Smooth muscle cell (in vitro differentiated cells): ENCODE data around the gene EPHB2. TPM values are rescaled to one million over a fixed set of nuclear protein-coding genes. Genes with fewer than 3 reads are reported as not detected.
A peak's percentile ranks its signal among the peaks of the same experiment; 100 is the strongest.
"Not testable (repeated sequence)": the region's sequence is repeated elsewhere in the genome, so short reads cannot be mapped to it uniquely, and the experiment has no call there.

Experiments
- DNase-seq: peaks from one replicate; lab custom pipeline; 2025; ENCODE audit not compliant: unreplicated experiment; lab: John Stamatoyannopoulos, UW
- H2AFZ ChIP-seq: fragments of 200-600 bp; sonication (generic); 2 replicates; pipeline ENCODE4 v1.6.0; 2016; ENCODE audit warnings: antibody characterized with exemption, low read depth, mild to moderate bottlenecking
- H3F3A ChIP-seq: fragments of 200-600 bp; sonication (generic); 2 replicates; pipeline ENCODE4 v1.6.0; 2017; ENCODE audit warnings: antibody characterized with exemption, low read depth
- H3K27ac ChIP-seq: fragments of 200-600 bp; sonication (generic); 2 replicates; pipeline ENCODE4 v1.5.1; 2016; ENCODE audit warnings: low read depth, mild to moderate bottlenecking
- H3K27me3 ChIP-seq: fragments of 200-600 bp; sonication (generic); 2 replicates; pipeline ENCODE4 v1.6.1; 2016; ENCODE audit warnings: low read depth, mild to moderate bottlenecking
- H3K36me3 ChIP-seq: fragments of 200-600 bp; sonication (generic); 2 replicates; pipeline ENCODE4 v1.5.1; 2016; ENCODE audit warnings: low read depth
- H3K4me1 ChIP-seq: fragments of 200-600 bp; sonication (generic); 2 replicates; pipeline ENCODE4 v1.5.1; 2016; ENCODE audit warnings: low read depth
- H3K4me2 ChIP-seq: fragments of 200-600 bp; sonication (generic); 2 replicates; pipeline ENCODE4 v1.6.0; 2016; ENCODE audit warnings: mild to moderate bottlenecking
- H3K4me3 ChIP-seq: fragments of 200-600 bp; sonication (generic); 2 replicates; pipeline ENCODE4 v1.5.1; 2016; ENCODE audit warnings: mild to moderate bottlenecking
- H3K79me2 ChIP-seq: fragments of 200-600 bp; sonication (generic); 2 replicates; pipeline ENCODE4 v1.6.0; 2016; ENCODE audit warnings: low read depth, mild to moderate bottlenecking
- H3K9ac ChIP-seq: fragments of 200-600 bp; sonication (generic); 2 replicates; pipeline ENCODE4 v1.6.0; 2016; ENCODE audit warnings: low read depth
- H3K9me3 ChIP-seq: fragments of 200-600 bp; sonication (generic); replicated peaks from 2 replicates; pipeline ENCODE4 v1.5.1; 2016; ENCODE audit warnings: low read depth
- H4K20me1 ChIP-seq: fragments of 200-600 bp; sonication (generic); 2 replicates; pipeline ENCODE4 v1.6.0; 2016; ENCODE audit warnings: low read depth
- CTCF ChIP-seq: fragments of 200-600 bp; sonication (generic); IDR thresholded peaks from 2 replicates; pipeline ENCODE4 v1.5.1; 2017; ENCODE audit warnings: borderline replicate concordance, mild to moderate bottlenecking, antibody characterized with exemption; ENCODE audit not compliant: insufficient read depth, poor library complexity, severe bottlenecking
- WGBS: methylation state at CpG from one replicate; pipeline ENCODE4 v1.1.7; 2016; ENCODE audit warnings: low lambda C conversion rate; 5-methylcytosine and 5-hydroxymethylcytosine counted together
- polyA plus RNA-seq: library from polyadenylated mRNA; unstranded; fragments of >200 nt; fragmentation: Nextera tagmentation; extraction: Ambion mirVana; gene quantifications from 2 replicates; pipeline ENCODE4 v1.2.1, GENCODE V29; 2016
- total RNA-seq: library from RNA; depleted of rRNA; stranded (reverse); fragments of >200 nt; gene quantifications from 2 replicates; pipeline ENCODE4 v1.2.3, GENCODE V29; 2014

The EPHB2 gene
- total and polyA plus RNA-seq, 2 experiments from 2014 or later: 1.1 to 6.7 TPM

- Histone ChIP-seq H3K79me2 (no peaks in the 10 kb centered on the region), H3K9ac (no peak overlapping the region), H3K27me3 (peaks cover 58% of the 10 kb centered on the region), H4K20me1 (no peaks in the 10 kb centered on the region), H3K9me3 (no peaks in the 10 kb centered on the region), H3K36me3 (no peaks in the 10 kb centered on the region), H3K27ac (no peak overlapping the region), H3F3A (no peaks in the 10 kb centered on the region), H2AFZ (no peak overlapping the region), H3K4me2 (no peak overlapping the region), H3K4me3 (no peak overlapping the region), H3K4me1 (peaks cover 14% of the 10 kb centered on the region)
- WGBS: 81% methylated on average over 4 of the region's 4 CpGs
- no peak for DNase-seq
- TF ChIP-seq CTCF: no peak
Observed at GRCh38 chr1:22671999-22672398, 38.6 kb upstream of the EPHB2 start.

- no peak overlapping the region for H3K9ac ChIP-seq
- H4K20me1 ChIP-seq: no peaks in the 10 kb centered on the region
- 53% methylated on average over 17 of the region's 17 CpGs for WGBS
- H3K79me2 ChIP-seq: no peaks in the 10 kb centered on the region
- peak; percentile 74 for TF ChIP-seq CTCF
- peaks cover 23% of the 10 kb centered on the region for H3K4me1 ChIP-seq
- no peaks in the 10 kb centered on the region for H3F3A ChIP-seq
- DNase-seq: no peak
- H3K36me3 ChIP-seq: no peaks in the 10 kb centered on the region
- H3K4me3 ChIP-seq: no peak overlapping the region
- no peak overlapping the region for H3K27ac ChIP-seq
- peaks cover 41% of the 10 kb centered on the region for H3K27me3 ChIP-seq
- H3K9me3 ChIP-seq: no peaks in the 10 kb centered on the region
- no peak overlapping the region for H2AFZ ChIP-seq
- no peak overlapping the region for H3K4me2 ChIP-seq
Observed at GRCh38 chr1:22673486-22674409, 36.9 kb upstream of the EPHB2 start.

GRCh38 chr1:22674410-22674749, 36.3 kb upstream of the EPHB2 start:
- no peak for TF ChIP-seq CTCF
- H3F3A ChIP-seq: no peaks in the 10 kb centered on the region
- no peak overlapping the region for H3K9ac ChIP-seq
- H3K4me2 ChIP-seq: no peak overlapping the region
- peaks cover 23% of the 10 kb centered on the region for H3K4me1 ChIP-seq
- no peaks in the 10 kb centered on the region for H3K79me2 ChIP-seq
- no peaks in the 10 kb centered on the region for H3K36me3 ChIP-seq
- H2AFZ ChIP-seq: no peak overlapping the region
- no peak overlapping the region for H3K27ac ChIP-seq
- no peaks in the 10 kb centered on the region for H4K20me1 ChIP-seq
- no peak overlapping the region for H3K4me3 ChIP-seq
- no peak for DNase-seq
- WGBS: 38% methylated on average over 1 of the region's 1 CpG
- peaks cover 37% of the 10 kb centered on the region for H3K27me3 ChIP-seq
- no peaks in the 10 kb centered on the region for H3K9me3 ChIP-seq

- H4K20me1 ChIP-seq, H2AFZ ChIP-seq, H3K79me2 ChIP-seq, H3K9me3 ChIP-seq, H3K4me2 ChIP-seq, H3K4me3 ChIP-seq, H3F3A ChIP-seq, H3K36me3 ChIP-seq, DNase-seq, H3K9ac ChIP-seq, H3K27ac ChIP-seq: not testable (repeated sequence)
- Histone ChIP-seq H3K4me1 (peaks cover 23% of the 10 kb centered on the region), H3K27me3 (peaks cover 24% of the 10 kb centered on the region)
- 89% methylated on average over 15 of the region's 15 CpGs for WGBS
Observed at GRCh38 chr1:22676151-22676550, 34.5 kb upstream of the EPHB2 start.
